NCI-H748 (cell line): ENCODE results near the gene CYP11A1.

ENCODE experiments used
- DNase-seq: peaks from one replicate; lab custom pipeline; 2025; ENCODE audit not compliant: unreplicated experiment; lab: John Stamatoyannopoulos, UW

CYP11A1 gene

GRCh38 chr15:74304431-74304830, 63.0 kb downstream of the CYP11A1 start:
- peak; percentile 3 for DNase-seq

GRCh38 chr15:74303741-74304309, 63.6 kb downstream of the CYP11A1 start:
- DNase-seq = no peak

GRCh38 chr15:74302821-74303359, 64.6 kb downstream of the CYP11A1 start:
- peak; percentile 51 for DNase-seq

- DNase-seq = no peak
Measured at GRCh38 chr15:74301583-74302361, 65.7 kb downstream of the CYP11A1 start.

GRCh38 chr15:74300057-74300795, 67.2 kb downstream of the CYP11A1 start:
- peak; percentile 8 for DNase-seq

GRCh38 chr15:74297887-74298286, 69.6 kb downstream of the CYP11A1 start:
- no peak for DNase-seq

GRCh38 chr15:74295800-74296199, 71.6 kb downstream of the CYP11A1 start:
- DNase-seq = peak; percentile 3

GRCh38 chr15:74294010-74294409, 73.4 kb downstream of the CYP11A1 start:
- DNase-seq = peak; percentile 32

- DNase-seq = no peak
Measured at GRCh38 chr15:74293021-74293810, 74.2 kb downstream of the CYP11A1 start.

- peak; percentile 70 for DNase-seq
Measured at GRCh38 chr15:74291101-74292071, 76.1 kb downstream of the CYP11A1 start.

GRCh38 chr15:74290645-74291044, 76.8 kb downstream of the CYP11A1 start:
- no peak for DNase-seq

- no peak for DNase-seq
Measured at GRCh38 chr15:74289671-74290070, 77.8 kb downstream of the CYP11A1 start.
